CD8-positive, alpha-beta memory T cell (primary cell): ENCODE data around the gene UGT2B11. TPM values are rescaled to one million over a fixed set of nuclear protein-coding genes. Genes with fewer than 3 reads are reported as not detected.
A peak's percentile ranks its signal among the peaks of the same experiment; 100 is the strongest.
"Not testable (repeated sequence)": the region's sequence is repeated elsewhere in the genome, so short reads cannot be mapped to it uniquely, and the experiment has no call there.

ENCODE experiments used
- CTCF ChIA-PET: fragments of 350-600 bp; sonication (Branson Sonifier 250); formaldehyde crosslinking; loops from one replicate; lab custom pipeline; 2021; ENCODE audit warnings: antibody characterized with exemption; lab: Charles Lee
- POLR2A ChIA-PET: fragments of 350-600 bp; sonication (Branson Sonifier 250); formaldehyde crosslinking; loops from one replicate; lab custom pipeline; 2021; ENCODE audit warnings: antibody characterized with exemption; lab: Charles Lee
- DNase-seq, 5 donors: peaks; one replicate each; pipeline versions ENCODE4 v3.0.0 to v3.0.0-alpha.2; 2020 to 2022; ENCODE audit warnings: mixed read lengths in 1 of 5
- H3K27ac ChIP-seq: one replicate; pipeline ENCODE4 v1.7.0; 2013; ENCODE audit warnings: low read depth, mild to moderate bottlenecking, low read length, moderate library complexity
- H3K27me3 ChIP-seq: 2 replicates; pipeline ENCODE4 v1.7.0; 2013; ENCODE audit warnings: low read length, mild to moderate bottlenecking; ENCODE audit not compliant: insufficient read depth, poor library complexity, severe bottlenecking
- H3K36me3 ChIP-seq: 2 replicates; pipeline ENCODE4 v1.7.0; 2013; ENCODE audit warnings: mild to moderate bottlenecking, low read length, moderate library complexity; ENCODE audit not compliant: insufficient read depth
- H3K4me1 ChIP-seq: 2 replicates; pipeline ENCODE4 v1.7.0; 2013; ENCODE audit warnings: mild to moderate bottlenecking, low read length, moderate library complexity; ENCODE audit not compliant: insufficient read depth
- H3K4me3 ChIP-seq: 2 replicates; pipeline ENCODE4 v1.7.0; 2013; ENCODE audit warnings: mild to moderate bottlenecking, low read length
- H3K9me3 ChIP-seq: 2 replicates; pipeline ENCODE4 v1.7.0; 2013; ENCODE audit warnings: mild to moderate bottlenecking, low read length
- H3K27ac Mint-ChIP-seq, 8 donors: one replicate each; pipeline ENCODE4 v1.8.0; 2020 to 2021; ENCODE audit warnings: mixed read lengths in 8 of 8, mild to moderate bottlenecking in 6 of 8, inconsistent platforms in 3 of 8, moderate library complexity in 3 of 8
- H3K27me3 Mint-ChIP-seq, 2 donors: one replicate each; pipeline ENCODE4 v1.8.0; 2020 to 2021; ENCODE audit warnings: mixed read lengths in 2 of 2, mild to moderate bottlenecking in 1 of 2, moderate library complexity in 1 of 2
- H3K36me3 Mint-ChIP-seq, 3 donors: one replicate each; pipeline ENCODE4 v1.8.0; 2020 to 2021; ENCODE audit warnings: mixed read lengths in 3 of 3, inconsistent platforms in 1 of 3, mild to moderate bottlenecking in 1 of 3
- H3K4me1 Mint-ChIP-seq, 3 donors: one replicate each; pipeline ENCODE4 v1.8.0; 2020 to 2021; ENCODE audit warnings: mixed read lengths in 3 of 3, inconsistent platforms in 1 of 3, mild to moderate bottlenecking in 1 of 3
- H3K4me3 Mint-ChIP-seq, 7 donors: one replicate each; pipeline ENCODE4 v1.8.0; 2020 to 2021; ENCODE audit warnings: mixed read lengths in 7 of 7, mild to moderate bottlenecking in 6 of 7, moderate library complexity in 4 of 7, inconsistent platforms in 2 of 7
- H3K9me3 Mint-ChIP-seq, 5 donors: one replicate each; pipeline ENCODE4 v1.8.0; 2020 to 2022; ENCODE audit warnings: mixed read lengths in 5 of 5, mild to moderate bottlenecking in 3 of 5, moderate library complexity in 2 of 5, inconsistent platforms in 1 of 5
- polyA plus RNA-seq: library from polyadenylated mRNA; unstranded; fragments of 300-500 nt; fragmentation: Illumina TruSeq; gene quantifications from one replicate; pipeline ENCODE4 v1.2.3, GENCODE V29; 2021
- total RNA-seq, 2 experiments: library from RNA; stranded (reverse); gene quantifications; one replicate each; pipeline ENCODE4 v1.2.3, GENCODE V29; 2021

The UGT2B11 gene
- total RNA-seq, result not detected
- polyA plus RNA-seq, result not detected

DNA sequence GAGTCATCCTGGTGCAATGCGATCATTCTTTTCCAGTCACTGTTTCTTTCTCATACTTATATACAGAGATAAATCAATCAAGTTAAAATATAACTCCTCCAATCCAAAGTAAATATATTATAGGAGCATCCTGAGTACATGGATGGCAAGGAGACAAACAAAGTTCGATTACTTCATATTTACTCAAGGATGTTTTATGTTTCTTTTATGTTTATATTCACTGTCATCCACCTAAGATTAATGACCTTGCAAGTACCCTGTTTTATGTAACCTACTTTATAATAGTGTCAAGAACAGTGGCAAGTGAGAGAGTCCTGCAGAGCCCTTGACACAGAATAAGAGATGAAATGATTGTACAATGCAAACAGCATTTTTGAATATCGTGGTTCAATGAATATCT, at the start of gene UGT2B11:
TSS of gene UGT2B11 (minus strand) at position 33 of the 400 bp plus-strand sequence. CDS start at position 7, 26 bp downstream.
- POLR2A ChIA-PET, result no interaction called here
- no peak within 1 kb of the TSS for H3K4me3 Mint-ChIP-seq
- Histone ChIP-seq H3K27ac (no peak within 1 kb of the TSS), H3K27me3 (no peaks in the 10 kb centered on the region), H3K36me3 (no peaks in the 10 kb centered on the region), H3K4me1 (no peaks in the 10 kb centered on the region), H3K9me3 (no peaks in the 10 kb centered on the region), H3K4me3 (no peak within 1 kb of the TSS)
- no peaks in the 10 kb centered on the region for H3K36me3 Mint-ChIP-seq
- peaks cover 0 to 4% (median 1%) of the 10 kb centered on the region in 5 donors for H3K9me3 Mint-ChIP-seq
- no peak for DNase-seq
- no peak within 1 kb of the TSS for H3K27ac Mint-ChIP-seq
- CTCF ChIA-PET, result no interaction called here
- no peaks in the 10 kb centered on the region for H3K27me3 Mint-ChIP-seq
- no peaks in the 10 kb centered on the region for H3K4me1 Mint-ChIP-seq

DNA sequence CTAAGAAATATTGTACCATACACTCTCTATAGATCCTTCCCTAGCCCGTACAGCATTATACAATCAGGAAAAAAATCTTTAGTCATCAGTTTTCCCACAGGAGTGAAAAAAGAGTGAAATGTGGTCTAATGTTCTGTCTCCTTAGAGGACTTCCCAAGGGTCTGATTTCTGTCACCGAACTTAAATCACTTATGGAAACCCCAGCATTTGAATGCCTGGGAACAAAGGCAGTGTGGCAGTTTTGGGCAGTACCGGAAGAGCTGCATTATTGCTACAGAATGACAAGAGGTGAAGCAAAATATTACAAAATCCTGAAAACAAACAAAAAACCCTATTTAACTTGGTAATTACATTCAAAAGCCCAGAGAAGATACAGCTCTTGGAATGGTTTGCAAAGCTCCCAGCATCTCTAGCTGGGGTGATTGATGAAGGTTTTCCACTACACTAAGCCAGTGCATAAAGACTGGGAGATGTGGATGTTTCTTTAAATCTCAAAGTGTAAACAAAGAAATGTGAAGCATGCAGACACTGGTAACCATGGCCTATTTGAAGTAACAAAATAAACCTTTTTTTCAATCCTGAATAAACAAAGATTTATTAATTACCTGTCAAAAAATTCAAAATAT, 38.7 kb upstream of the UGT2B11 start:
- H3K36me3 Mint-ChIP-seq, H3K9me3 ChIP-seq, POLR2A ChIA-PET, H3K27me3 Mint-ChIP-seq, H3K9me3 Mint-ChIP-seq, H3K27me3 ChIP-seq, H3K4me1 ChIP-seq, H3K36me3 ChIP-seq, H3K4me3 Mint-ChIP-seq, CTCF ChIA-PET, DNase-seq, H3K27ac ChIP-seq, H3K4me3 ChIP-seq, H3K27ac Mint-ChIP-seq, H3K4me1 Mint-ChIP-seq: not testable (repeated sequence)

DNA sequence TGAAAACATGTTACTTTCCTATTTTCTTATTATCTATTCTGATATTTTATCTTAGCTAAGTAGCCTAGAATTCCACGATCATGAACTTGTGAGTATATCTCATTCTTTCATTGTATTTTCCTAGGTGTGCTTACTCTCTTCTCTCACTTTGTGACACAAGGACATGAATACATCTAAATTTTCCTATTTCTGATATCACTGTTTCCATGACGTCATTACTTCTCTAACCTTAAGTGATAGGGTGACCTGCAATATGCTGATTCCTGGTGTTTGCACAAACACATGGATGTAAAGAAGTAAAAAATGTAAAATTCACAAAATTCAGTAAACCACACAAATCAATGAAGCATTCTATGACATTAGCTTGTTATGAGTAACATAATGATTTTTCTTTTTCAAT, 36.3 kb upstream of the UGT2B11 start:
- CTCF ChIA-PET, DNase-seq, H3K36me3 Mint-ChIP-seq, H3K4me1 Mint-ChIP-seq, POLR2A ChIA-PET, H3K27me3 ChIP-seq, H3K36me3 ChIP-seq, H3K9me3 ChIP-seq, H3K27ac ChIP-seq, H3K27me3 Mint-ChIP-seq, H3K4me3 ChIP-seq, H3K27ac Mint-ChIP-seq, H3K4me1 ChIP-seq, H3K4me3 Mint-ChIP-seq: not testable (repeated sequence)
- H3K9me3 Mint-ChIP-seq, result peaks cover 3 to 15% (median 4%) of the 10 kb centered on the region in 5 donors

DNA sequence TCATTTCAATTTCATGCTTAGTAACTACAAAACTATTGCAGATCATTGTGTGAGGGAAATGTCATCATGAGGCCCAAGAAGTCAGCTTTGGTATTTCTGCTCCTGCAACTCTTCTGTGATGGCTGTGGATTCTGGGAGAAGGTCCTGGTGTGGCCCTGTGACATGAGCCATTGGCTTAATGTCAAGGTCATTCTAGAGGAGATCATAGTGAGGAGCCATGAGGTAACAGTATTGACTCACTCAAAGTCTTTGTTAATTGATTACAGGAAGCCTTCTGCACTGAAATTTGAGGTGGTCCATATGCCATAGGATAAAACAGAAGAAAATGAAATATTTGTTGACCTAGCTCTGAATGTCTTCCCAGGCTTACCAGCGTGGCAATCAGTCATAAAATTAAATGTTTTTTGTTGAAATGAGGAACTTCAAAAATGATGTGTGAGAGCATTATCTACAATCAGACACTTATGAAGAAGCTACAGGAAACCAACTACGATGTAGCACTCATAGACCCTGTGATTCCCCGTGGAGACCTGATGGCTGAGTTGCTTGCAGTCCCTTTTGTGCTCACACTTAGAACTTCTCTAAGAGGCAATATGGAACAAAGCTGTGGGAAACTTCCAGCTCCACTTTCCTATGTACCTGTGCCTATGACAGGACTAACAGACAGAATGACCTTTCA, 28.2 kb upstream of the UGT2B11 start:
- DNase-seq, CTCF ChIA-PET, H3K4me3 Mint-ChIP-seq, H3K4me1 ChIP-seq, H3K4me1 Mint-ChIP-seq, H3K27me3 ChIP-seq, H3K27me3 Mint-ChIP-seq, H3K27ac Mint-ChIP-seq, H3K9me3 ChIP-seq, H3K36me3 Mint-ChIP-seq, POLR2A ChIA-PET, H3K27ac ChIP-seq, H3K36me3 ChIP-seq, H3K4me3 ChIP-seq: not testable (repeated sequence)
- peaks cover 6 to 29% (median 8%) of the 10 kb centered on the region in 5 donors for H3K9me3 Mint-ChIP-seq

DNA sequence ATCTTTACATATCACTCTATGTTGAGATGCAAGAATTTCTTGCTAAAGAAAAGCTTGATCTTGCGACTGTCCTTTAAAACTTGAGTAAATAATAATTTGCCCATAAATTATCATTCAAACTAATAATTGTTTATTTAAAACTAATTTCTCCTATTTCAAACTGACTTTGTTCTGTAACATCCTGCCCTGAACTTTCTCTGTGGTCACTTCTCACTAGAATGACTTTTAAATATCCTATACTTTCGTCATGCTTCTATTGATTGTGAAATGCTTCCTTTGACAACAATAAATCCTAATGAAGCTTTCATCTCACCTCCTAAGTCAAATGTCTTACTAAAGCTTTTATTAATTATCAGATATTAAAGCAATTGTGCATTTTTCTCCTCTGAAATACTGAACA, 27.2 kb upstream of the UGT2B11 start:
- H3K27me3 Mint-ChIP-seq, H3K4me1 ChIP-seq, H3K27ac Mint-ChIP-seq, H3K36me3 ChIP-seq, H3K4me3 ChIP-seq, H3K4me1 Mint-ChIP-seq, H3K9me3 ChIP-seq, H3K27me3 ChIP-seq, H3K36me3 Mint-ChIP-seq, H3K27ac ChIP-seq, POLR2A ChIA-PET, DNase-seq, CTCF ChIA-PET, H3K4me3 Mint-ChIP-seq: not testable (repeated sequence)
- peaks cover 6 to 22% (median 7%) of the 10 kb centered on the region in 5 donors for H3K9me3 Mint-ChIP-seq

DNA sequence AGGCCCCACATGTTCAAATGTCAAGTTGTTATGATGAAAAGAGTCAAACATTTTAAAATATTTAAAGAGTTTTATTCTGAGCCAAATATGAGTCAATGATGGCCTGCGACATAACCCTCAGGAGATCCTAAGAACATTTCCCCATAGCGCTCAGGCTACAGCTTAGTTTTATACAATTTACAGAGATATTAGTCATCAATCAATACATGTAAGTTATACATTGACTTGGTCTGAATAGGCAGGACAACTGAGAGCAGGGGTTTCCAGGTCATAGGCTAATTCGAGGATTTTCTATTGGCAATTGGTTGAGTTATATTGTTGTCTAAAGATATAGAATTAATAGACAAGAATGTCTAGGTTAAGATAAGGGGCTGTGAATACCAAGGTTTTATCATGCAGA, 26.2 kb upstream of the UGT2B11 start:
- H3K4me3 Mint-ChIP-seq, H3K9me3 ChIP-seq, H3K4me1 Mint-ChIP-seq, H3K27ac ChIP-seq, POLR2A ChIA-PET, H3K4me3 ChIP-seq, H3K27ac Mint-ChIP-seq, DNase-seq, H3K36me3 ChIP-seq, H3K4me1 ChIP-seq, H3K36me3 Mint-ChIP-seq, CTCF ChIA-PET, H3K27me3 Mint-ChIP-seq, H3K27me3 ChIP-seq: not testable (repeated sequence)
- H3K9me3 Mint-ChIP-seq, result peaks cover under 1 to 17% (median 4%) of the 10 kb centered on the region in 5 donors

DNA sequence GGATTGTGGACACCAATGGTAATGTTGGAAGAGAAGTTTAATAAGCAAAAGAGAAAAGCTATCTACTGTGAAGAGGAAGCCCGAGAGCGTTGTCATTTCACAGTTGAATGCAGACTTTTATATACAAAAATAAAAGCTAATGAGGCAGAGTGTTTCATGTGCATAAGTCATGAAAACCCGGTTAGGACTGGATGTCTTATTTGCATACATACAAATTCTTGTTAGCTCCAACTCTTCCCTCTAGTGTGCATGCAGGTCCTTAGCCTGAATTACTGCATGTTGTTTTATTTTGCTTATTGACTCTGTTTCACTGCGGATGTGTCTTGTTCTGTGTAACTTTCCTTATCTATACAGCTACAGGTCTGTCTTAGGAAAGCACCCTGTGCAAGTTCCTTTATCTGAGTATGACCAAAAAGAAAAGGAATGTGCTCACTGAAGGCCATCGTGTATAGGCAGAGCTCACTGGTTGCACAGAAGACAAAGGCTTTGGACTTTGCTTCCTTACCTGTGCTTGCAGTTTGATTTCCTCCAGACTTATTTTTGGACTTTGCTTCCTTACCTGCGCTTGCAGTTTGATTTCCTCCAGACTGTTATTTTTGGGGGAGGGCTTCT, 25.1 kb upstream of the UGT2B11 start:
- Mint-ChIP-seq H3K36me3 (no peaks in the 10 kb centered on the region), H3K4me3 (no peak overlapping the region), H3K9me3 (peaks cover 0 to 15% (median 6%) of the 10 kb centered on the region in 5 donors), H3K27me3 (no peaks in the 10 kb centered on the region), H3K4me1 (no peaks in the 10 kb centered on the region), H3K27ac (no peak overlapping the region)
- Histone ChIP-seq H3K9me3 (no peaks in the 10 kb centered on the region), H3K27ac (peak overlapping the region; percentile 39), H3K4me3 (no peak overlapping the region), H3K4me1 (no peaks in the 10 kb centered on the region), H3K36me3 (no peaks in the 10 kb centered on the region), H3K27me3 (no peaks in the 10 kb centered on the region)
- CTCF ChIA-PET, result no interaction called here
- POLR2A ChIA-PET, result no interaction called here
- DNase-seq, result no peak

DNA sequence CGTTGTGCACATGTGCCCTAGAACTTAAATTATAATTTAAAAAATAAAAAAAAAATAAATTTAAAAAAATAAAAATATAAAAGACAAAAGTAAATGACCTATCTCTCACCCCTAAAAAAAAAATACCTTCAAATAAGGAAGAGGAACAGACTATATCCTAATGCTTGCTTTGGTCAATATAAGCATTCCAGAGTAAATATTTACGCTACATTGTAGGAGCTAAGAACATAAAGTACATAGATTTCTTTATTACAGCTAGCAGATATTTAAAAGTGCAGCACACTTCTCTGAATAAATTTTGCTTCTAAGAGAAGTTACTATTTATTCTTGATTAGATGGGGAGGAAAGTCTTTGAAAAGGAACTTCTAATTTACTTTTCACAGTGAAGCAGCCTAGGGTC, 24.5 kb upstream of the UGT2B11 start:
- peak overlapping the region; percentile 21 for H3K27ac ChIP-seq
- Mint-ChIP-seq H3K36me3 (no peaks in the 10 kb centered on the region), H3K4me1 (no peaks in the 10 kb centered on the region), H3K27me3 (no peaks in the 10 kb centered on the region), H3K9me3 (peaks cover 0 to 15% (median 6%) of the 10 kb centered on the region in 5 donors), H3K4me3 (no peak overlapping the region), H3K27ac (no peak overlapping the region)
- no peaks in the 10 kb centered on the region for H3K4me1 ChIP-seq
- DNase-seq, result no peak
- ChIA-PET CTCF (no interaction called here), POLR2A (no interaction called here)
- H3K9me3 ChIP-seq, result no peaks in the 10 kb centered on the region
- no peaks in the 10 kb centered on the region for H3K36me3 ChIP-seq
- H3K27me3 ChIP-seq, result no peaks in the 10 kb centered on the region
- H3K4me3 ChIP-seq, result no peak overlapping the region
